Measurements from ENCODE around the gene ASH1L.
A peak's percentile ranks its signal among the peaks of the same experiment; 100 is the strongest.
"Not testable (repeated sequence)": the region's sequence is repeated elsewhere in the genome, so short reads cannot be mapped to it uniquely, and the experiment has no call there.

Gene ASH1L

DNA sequence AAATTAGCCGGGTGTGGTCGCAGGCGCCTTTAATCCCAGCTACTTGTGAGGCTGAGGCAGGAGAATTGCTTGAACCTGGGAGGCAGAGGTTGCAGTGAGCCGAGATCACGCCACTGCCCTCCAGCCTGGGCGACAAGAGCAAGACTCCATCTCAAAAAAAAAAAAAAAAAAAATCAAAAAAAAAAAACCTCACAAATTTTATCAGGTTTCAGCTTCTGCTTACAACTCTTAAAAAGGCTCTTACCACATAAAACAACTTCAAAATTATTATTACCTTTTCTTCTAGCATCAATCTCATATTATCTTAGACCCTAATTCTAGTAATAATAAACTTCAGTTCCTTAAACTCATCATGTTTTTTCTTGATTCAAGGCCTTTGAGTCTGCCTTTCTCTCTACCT lies 120.2 kb downstream of the ASH1L start:
- not testable (repeated sequence) for DNase-seq

- DNase-seq = no peak
Observed at GRCh38 chr1:155437405-155437804, 125.2 kb downstream of the ASH1L start.

DNA sequence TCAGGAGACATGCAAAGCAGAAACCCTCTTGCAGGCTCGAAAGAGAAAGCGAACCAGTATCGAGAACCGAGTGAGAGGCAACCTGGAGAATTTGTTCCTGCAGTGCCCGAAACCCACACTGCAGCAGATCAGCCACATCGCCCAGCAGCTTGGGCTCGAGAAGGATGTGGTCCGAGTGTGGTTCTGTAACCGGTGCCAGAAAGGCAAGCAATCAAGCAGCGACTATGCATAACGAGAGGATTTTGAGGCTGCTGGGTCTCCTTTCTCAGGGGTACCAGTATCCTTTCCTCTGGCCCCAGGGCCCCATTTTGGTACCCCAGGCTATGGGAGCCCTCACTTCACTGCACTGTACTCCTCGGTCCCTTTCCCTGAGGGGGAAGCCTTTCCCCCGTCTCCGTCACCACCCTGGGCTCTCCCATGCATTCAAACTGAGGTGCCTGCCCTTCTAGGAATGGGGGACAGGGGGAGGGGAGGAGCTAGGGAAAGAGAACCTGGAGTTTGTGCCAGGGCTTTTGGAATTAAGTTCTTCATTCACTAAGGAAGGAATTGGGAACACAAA lies 128.7 kb downstream of the ASH1L start:
- not testable (repeated sequence) for DNase-seq

DNA sequence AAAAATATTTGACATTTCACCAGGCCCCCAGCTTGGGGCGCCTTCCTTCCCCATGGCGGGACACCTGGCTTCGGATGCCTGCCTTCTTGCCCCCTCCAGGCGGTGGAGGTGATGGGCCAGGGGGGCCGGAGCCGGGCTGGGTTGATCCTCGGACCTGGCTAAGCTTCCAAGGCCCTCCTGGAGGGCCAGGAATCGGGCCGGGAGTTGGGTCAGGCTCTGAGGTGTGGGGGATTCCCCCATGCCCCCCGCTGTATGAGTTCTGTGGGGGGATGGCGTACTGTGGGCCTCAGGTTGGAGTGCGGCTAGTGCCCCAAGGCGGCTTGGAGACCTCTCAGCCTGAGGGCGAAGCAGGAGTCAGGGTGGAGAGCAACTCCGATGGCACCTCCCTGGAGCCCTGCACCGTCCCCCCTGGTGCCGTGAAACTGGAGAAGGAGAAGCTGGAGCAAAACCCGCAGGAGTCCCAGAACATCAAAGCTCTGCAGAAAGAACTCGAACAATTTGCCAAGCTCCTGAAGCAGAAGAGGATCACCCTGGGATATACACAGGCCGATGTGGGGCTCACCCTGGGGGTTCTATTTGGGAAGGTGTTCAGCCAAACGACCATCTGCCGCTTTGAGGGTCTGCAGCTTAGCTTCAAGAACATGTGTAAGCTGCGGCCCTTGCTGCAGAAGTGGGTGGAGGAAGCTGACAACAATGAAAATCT lies 129.3 kb downstream of the ASH1L start:
- not testable (repeated sequence) for DNase-seq

DNA sequence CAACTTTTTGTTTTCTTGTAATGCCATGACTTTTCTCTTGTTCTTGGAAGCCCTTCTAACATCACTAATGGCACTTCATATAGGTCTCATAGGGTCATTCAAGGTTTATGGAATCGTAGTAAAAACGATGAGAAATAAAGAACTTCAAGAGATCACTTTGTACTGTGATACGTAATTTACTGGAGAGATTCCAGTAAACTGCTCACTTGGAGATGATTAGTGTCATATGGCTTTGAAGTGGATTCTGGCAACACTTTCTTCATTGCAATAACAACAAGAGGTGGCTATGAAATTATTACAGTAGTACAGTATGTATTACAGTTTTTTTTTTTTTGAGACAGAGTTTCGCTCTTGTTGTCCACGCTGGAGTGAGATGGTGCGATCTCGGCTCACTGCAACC lies 138.5 kb downstream of the ASH1L start:
- no peak for DNase-seq

DNA sequence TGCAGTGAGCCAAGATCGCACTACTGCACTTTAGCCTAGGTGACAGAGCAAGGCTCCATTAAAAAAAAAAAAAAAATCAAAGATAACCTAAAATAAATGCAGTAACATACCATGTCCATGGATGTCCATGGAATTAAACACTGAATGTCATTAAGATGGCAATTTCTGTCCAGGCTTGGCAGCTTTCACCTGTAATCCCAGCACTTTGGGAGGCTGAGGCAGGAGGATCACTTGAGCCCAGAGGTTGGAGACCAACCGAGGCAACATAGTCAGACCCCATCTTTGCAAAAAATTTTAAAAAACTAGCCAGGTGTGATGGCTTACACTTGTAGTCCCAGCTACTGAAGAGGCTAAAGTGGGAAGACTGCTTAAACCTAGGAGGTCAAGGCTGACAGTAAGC lies 141.8 kb downstream of the ASH1L start:
- DNase-seq = no peak

GRCh38 chr1:155411840-155412239 lies 150.8 kb downstream of the ASH1L start:
- DNase-seq = not testable (repeated sequence)

- DNase-seq = no peak
Observed at GRCh38 chr1:155410931-155411330, 151.7 kb downstream of the ASH1L start.

DNA sequence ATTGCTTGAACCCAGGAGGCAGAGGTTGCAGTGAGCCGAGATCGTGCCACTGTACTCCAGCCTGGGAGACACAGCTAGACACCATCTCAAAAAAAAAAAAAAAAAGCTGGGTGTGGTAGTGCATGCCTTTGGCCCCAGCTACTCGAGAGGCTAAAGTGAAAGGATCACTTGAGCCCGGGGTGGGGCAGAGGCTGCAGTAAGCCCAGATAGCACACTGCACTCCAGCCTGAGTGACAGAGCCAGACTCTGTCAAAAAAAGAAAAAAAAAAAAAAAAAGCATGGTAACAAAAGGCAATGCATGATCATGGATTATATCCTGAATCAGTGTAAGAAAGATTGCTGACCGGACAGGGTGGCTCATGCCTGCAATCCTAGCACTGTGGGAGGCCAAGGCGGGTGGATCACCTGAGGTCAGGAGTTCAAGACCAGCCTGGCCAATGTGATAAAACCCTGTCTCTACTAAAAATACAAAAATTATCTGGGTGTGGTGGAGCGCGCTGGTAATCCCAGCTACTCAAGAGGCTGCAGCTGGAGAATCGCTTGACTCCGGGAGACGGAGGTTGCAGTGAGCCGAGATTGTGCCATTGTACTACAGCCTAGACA lies 165.6 kb downstream of the ASH1L start:
- no peak for DNase-seq

- DNase-seq = no peak
Observed at GRCh38 chr1:155392898-155393411, 169.6 kb downstream of the ASH1L start.

- no peak for DNase-seq
Observed at GRCh38 chr1:155389826-155390225, 172.8 kb downstream of the ASH1L start.

DNA sequence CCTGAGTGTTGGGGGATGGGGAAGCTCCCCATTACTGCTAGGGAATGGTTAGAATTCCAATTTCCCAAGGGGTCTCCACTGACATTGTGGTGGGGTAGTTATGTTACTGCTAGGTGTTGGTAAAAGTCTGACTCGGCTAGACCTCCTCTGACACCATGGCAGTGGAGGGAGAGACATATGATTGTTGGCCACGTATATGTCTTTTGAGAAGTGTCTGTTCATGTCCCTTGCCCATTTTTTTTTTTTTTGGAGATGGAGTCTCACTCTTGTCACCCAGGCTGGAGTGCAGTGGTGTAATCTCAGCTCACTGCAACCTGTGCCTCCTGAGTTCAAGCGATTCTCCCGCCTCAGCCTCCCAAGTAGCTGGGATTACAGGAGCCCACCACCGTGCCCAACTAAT lies 176.8 kb downstream of the ASH1L start:
- DNase-seq = not testable (repeated sequence)

GRCh38 chr1:155383406-155383805 lies 179.2 kb downstream of the ASH1L start:
- DNase-seq = no peak

DNA sequence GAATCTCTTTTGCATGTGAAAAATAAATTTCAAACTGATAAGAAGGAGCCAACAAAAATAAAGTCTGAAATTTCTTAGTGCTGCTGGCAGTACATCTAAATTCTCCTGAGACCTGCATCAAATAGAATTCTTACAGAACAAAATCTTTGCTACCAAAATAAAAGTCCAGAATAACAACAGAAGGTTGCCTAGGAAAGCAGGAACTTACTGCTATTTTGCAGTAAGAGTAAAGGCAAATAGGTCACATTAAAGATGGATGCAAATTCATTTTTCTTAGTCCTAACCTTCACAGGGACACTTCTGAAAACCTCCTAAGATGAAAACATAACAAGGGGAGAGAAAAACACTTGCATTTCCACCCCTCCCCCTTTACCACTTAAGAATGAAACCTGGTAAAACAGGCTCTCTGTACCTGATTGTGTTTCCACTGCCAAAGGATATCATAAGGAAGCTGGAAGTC lies 182.9 kb downstream of the ASH1L start:
- DNase-seq = no peak

DNA sequence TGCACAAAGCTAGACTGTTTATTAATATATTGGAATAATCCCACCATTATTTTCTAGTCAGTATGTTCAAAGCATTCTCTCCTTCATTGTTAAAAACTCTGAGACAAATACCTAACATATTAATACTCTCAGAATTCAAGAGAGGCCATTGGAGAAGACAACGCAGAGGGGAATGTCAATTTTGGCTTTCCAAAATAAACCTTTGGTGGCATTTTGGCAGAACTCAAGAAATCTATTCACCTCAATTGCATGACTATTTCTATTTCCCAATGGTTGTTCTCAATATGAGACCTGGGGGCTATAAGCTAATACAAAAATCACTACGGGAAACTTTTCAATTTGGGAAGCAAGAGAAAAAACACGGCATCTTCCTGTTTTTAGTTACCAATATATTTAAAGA lies 183.4 kb downstream of the ASH1L start:
- no peak for DNase-seq

DNA sequence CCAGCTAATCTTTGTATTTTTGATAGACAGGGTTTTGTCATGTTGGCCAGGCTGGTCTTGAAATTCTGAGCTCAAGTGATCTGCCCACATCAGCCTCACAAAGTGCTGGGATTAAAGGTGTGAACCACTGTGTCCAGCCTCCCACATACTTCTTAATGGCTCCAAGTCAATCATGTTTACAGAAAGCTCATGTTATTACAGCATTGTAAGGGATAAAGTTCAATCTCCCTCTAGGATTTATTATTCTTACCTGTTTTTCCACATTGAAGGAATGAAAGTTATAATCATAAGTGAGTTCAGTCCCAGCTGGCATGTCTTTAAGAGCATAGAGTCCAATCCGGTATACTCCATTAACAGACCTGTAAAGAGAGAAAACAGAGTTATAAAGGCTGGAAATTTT lies 202.6 kb downstream of the ASH1L start:
- DNase-seq = no peak

- no peak for DNase-seq
Observed at GRCh38 chr1:155352631-155353030, 210.0 kb downstream of the ASH1L start.

GRCh38 chr1:155342842-155343241 lies 219.8 kb downstream of the ASH1L start:
- DNase-seq = no peak

DNA sequence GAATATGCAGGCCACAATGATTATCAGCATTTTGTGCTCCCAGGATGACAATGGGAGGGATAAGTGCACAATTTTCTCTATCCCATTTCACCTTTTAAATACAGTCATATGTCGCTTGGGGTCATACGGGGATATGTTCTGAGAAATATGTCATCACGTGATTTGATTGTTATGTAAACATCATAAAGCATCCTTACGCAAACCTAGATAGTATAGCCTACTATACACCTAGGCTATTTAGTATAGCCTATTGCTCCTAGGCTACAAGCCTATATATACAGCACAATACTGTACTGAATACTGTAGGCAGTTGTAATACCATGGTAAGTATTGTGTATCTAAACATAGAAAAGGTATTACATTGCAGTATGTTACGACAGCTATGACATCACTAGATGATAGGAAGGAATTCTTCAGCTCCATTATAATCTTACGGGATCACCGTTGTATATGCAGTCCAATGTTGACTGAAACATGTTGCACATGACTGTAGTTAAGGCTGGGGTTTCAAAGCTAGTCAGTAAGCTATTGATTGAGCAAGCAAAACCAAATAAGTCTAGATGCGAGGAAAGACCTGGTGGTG lies 223.0 kb downstream of the ASH1L start:
- DNase-seq = no peak

GRCh38 chr1:155334962-155335361 lies 227.6 kb downstream of the ASH1L start:
- DNase-seq = peak; percentile 17

DNA sequence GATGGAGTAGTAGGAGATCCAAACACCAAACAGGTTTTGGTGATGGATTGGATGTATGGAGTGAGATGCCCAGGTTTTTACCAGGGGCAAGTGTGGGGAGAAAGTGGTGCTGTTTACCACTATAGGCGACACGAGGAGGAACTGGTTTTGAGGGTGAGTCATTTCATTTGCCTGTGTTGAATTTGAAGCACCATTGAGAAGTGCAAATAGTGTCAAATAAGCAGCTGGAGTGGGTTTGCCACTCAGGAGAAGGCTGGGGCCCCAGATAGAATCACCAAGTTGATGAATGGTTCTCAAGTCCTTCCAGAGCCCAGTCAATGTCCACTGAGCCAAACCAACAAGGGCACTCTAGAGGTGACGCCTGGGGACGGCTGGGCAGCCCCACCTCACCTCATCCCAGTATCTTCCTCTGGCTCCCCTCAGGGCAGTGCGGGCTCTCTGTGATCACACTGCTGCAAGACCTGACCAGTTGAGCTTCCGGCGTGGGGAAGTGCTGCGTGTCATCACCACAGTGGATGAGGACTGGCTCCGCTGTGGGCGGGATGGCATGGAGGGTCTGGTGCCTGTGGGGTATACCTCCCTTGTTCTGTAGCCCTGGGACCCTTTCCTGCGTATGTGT lies 232.5 kb downstream of the ASH1L start:
- DNase-seq = no peak

- DNase-seq = not testable (repeated sequence)
Observed at GRCh38 chr1:155328856-155329255, 233.7 kb downstream of the ASH1L start.

DNA sequence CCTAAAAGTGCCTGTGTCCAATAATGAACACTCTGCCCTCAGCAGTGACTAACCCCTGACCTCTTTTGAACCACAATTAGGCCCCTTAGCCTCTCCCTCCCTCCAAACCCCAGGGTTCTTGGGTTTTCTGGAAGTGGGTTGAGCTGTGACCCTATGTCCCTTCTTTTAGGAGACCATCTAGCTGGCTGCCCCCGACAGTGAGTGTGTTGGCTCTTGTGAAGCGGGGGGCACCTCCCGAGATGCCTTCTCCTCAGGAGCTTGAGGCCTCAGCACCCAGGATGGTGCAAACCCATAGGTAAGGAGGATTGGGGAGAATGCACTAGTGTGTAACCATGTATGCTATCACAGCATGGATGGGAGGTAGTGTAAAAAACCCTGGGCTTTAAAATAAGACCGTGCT lies 234.6 kb downstream of the ASH1L start:
- DNase-seq = no peak
